HG02798 (cell line): ENCODE results near the gene C10orf53.
"Not testable (repeated sequence)": the region's sequence is repeated elsewhere in the genome, so short reads cannot be mapped to it uniquely, and the experiment has no call there.

Experiments used
- ATAC-seq: cut with Tn5 transposase; IDR thresholded peaks from one replicate; pipeline ENCODE4 v1.9.1; 2021; ENCODE audit warnings: mild to moderate bottlenecking; ENCODE audit not compliant: unreplicated experiment, poor library complexity

Gene C10orf53

DNA sequence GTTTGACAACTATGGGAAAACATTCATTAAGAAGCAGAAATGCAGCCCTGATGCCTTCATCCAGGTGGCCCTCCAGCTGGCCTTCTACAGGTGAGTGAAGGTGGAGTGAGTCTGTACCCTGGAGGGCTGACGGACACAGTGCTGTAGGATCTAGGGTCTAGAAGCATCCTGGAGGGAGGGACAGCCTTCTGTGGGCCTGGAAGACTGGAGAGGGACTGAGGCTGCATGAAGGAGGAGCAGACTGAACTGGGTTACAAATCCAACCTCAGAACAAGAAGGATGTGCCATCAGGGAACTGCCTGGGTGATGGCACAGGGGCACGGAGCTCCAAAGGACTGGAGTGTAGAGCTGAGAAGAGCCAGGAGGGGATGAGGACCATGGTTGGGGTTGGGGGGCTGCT, 27.5 kb upstream of the C10orf53 start:
- ATAC-seq = no peak

DNA sequence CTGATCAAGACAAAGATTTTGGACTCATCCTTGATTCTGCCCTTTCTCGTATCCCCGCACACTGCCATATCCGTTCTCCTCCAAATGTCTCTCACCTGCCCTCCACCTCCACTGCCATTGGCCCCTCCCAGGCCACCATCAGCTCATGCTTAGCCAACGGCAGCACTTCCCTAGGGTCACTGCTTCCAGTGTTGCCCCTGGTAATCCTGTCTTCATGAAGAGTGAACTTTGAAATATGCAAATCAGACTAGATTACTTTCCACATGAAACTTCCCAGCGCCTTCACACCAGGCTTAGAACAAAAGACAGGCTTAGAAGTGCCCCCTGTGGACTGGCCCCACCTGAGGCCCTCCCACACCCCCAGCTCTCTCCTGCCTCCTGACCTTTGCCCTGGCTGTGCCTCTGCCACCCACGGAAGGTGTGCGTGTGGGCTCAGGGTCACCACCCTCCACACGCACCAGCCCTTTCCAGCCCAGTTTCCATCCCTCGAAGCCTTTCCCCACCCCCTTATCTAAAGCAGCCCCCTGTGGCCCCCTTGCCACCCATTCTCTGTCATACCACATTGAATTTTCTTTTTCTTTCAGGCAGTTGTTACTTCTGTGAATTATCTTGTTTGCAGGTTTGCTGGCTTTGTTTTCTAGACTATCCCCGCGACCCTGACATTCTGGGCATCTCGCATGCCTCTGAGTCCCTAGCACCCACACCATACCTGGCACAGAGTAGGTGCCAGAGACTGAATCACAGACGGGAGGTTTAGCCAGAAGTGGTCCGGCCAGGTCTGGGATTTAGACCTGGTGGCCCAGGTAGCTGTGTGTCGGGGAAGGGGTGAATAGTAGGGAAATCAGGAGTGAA, 26.8 kb upstream of the C10orf53 start:
- ATAC-seq = no peak

DNA sequence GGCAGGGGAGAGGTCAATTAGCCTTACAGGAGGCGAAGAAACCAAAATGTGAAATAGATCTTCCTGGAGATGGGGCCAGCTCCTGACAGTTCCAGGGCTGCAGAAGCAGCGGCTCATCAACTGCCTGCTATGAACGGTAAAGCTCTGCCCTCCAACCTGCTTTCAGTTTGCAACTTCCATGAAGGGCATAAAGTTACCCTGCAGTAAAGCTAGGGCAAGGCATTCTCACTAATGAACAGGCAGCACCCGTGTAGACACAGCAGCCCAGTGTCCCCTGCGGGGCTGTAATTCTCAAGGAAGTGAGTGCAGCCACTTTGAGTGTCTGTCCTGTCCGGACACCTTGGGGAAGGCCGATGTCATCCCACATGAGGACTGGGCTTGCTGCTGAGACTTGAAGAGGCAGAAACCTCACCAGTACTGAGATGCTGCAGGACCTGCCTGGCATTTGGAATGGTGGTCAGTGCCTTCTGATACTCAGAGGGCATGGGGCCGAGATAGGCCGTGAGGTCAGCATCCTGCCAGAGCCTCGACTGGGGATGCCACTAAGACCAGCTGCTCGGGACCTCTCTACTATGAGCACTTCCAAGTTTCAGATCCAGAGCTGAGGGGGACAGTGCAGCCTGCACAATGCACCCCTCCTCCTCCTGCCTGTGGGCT, 26.1 kb upstream of the C10orf53 start:
- ATAC-seq = no peak

DNA sequence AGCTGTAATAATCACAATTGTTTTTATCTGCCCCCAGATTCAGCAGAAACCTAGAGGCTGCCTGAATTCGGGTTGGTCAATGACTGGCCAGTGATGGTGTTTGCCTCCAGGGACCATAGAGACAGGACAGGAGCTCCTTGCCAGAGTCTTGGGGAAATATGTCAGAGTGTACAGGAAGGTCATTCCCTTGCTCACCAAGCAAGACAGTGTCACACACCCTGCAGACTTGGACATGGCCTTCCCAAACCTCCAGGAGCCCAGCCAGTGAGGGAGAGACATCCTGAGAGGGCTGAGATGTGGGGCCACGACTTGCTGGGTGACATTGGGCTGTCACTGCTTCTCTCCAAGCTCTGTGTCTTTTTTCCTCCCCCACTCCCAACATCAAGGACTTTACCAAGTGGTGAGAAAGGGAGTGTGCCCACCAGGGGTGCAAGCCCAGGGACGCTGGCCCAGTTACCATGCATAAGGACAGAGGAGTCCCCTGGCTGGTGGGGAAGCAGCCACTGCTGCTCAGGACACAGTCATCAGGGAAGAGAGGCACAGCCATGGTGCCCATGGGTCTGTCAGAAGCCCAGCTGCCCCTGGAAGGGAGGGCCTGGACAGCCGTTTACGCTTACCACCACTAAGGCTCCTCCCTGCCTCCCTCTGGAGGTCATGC, 25.3 kb upstream of the C10orf53 start:
- ATAC-seq = no peak

DNA sequence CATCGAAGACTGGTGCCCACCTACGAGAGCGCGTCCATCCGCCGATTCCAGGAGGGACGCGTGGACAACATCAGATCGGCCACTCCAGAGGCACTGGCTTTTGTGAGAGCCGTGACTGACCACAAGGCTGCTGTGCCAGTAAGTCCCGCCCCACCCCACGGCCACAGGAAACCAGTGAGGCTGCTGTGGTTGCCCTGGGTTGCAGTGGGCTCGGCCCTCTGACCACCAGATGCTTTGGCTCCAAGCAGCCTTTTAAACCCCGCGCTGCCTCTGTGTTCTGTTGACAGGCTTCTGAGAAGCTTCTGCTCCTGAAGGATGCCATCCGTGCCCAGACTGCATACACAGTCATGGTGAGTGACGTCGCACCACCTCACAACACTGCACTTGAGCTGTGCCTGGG, 24.4 kb upstream of the C10orf53 start:
- no peak for ATAC-seq

DNA sequence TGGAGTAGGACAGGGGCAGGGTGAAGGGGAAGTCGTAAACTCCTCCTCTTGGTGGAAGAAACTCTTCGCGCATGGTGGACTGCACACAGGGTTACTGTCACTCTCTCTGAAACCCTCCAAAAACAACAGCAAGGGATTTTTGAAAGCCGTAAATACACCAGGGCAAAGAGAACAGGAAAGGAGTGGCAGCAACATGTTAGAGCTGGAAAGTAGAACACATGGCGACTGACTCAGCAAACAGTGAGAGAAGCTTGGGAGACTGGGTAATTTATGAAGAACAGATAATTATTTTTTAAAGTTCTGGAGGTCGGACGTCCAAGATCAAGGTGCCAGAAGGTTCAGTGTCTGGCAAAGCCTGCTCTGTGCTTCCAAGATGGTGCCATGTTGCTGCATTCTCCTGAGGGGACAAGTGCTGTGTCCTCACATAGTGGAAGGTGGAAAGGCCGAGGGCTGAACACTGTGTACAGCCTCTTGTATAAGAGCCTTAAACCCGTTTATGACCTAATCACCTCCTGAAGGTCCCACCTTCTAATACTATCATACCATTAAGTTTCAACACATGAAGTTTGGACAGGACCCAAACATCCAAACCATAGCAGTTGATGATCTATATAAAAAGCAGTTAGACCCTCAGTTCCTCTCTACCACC, 22.5 kb upstream of the C10orf53 start:
- ATAC-seq = no peak

DNA sequence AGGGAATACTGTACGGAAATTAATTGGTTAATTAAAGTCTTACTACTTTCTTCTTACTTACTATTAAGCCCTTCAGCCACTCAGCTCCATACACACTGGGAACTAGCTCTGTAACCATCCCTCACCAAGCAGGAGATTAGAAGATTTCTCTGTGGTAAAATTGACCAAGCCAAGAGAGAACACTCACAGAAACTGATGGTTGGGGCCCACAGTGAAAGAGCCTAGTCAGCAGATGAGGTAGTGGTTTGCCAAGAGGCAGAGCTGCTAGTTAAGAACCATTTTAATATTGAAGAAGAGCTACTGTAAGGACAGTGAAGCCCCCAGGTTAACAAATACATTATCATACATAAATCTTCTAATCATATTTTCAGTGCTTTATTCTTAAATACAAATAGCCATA, 21.8 kb upstream of the C10orf53 start:
- ATAC-seq = no peak

DNA sequence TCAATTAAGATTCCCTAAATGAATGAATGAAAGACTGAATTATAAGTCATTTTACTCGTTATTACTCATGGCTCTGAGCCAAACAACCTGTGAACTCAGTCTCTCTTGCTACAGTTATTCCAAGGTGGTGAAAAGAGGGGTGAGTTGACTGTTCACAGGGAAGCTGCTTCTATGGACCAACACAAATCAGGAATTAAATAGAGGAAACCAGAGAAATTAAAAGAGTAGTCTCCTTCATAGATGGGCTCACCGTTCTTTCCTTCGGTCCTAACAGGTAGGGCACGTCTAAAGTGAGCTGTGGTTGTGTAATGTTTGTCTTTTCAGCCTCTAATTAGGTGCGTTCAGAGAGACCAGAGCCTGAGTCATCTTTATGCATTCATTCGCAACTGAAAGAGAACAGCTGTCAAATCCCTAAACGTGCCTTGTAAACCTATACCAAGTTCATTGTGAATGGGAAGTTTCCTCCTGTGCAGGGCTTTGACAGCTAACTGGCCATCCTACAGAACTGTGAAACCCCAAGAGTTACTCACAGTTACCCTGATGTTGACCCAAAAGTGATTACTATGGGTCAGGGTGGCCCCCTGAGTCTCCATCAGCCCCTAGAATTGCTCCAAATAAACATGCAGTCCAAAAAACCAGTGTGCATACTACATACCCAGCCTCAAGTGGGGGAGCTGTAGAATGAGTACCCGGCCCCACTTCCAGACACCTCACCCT, 18.2 kb upstream of the C10orf53 start:
- ATAC-seq = no peak

DNA sequence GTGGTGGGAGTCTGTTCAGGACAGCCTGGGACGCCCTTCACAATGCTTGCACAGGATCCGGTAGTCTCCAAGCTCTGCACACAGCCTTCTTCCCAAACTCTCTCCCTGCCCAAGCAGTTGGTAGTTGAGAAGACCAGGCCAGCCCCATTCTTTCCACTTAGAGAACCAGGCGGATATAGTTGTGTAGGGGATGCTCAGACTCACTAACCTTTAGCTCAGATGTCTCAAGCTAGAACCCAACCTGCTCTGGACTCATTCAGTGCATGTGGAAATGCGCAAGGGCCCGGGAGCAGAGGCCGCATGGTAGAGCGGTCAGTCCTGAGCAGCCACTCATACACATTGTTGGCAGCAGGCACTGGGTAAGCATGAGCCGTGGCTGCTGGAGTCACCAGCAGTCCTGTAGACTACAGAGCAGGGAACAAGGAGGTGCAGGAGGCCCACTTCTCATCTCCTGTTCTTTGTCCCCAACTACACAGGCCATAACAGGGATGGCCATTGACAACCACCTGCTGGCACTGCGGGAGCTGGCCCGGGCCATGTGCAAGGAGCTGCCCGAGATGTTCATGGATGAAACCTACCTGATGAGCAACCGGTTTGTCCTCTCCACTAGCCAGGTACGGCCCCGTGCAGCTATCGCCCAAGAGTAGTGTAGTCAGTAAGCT, 17.2 kb upstream of the C10orf53 start:
- no peak for ATAC-seq

DNA sequence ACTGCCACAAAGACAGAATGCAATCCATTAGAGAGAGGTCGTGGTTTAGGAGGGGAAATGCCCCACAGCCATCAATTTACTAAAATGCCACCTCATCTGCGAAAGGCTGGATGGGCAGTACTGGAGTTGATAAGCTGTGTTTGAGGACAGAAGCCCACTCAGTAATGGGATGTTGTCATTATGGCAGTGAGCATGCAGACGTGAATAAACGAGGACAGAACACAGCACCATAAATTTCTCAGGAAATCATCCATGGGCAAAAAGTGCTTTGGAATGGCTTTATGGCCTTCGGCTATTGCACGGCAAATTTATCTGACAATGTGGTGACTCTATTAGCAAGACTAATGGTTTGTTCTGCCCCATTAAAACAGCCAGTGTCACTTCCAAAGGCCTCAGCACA, 15.9 kb upstream of the C10orf53 start:
- no peak for ATAC-seq

DNA sequence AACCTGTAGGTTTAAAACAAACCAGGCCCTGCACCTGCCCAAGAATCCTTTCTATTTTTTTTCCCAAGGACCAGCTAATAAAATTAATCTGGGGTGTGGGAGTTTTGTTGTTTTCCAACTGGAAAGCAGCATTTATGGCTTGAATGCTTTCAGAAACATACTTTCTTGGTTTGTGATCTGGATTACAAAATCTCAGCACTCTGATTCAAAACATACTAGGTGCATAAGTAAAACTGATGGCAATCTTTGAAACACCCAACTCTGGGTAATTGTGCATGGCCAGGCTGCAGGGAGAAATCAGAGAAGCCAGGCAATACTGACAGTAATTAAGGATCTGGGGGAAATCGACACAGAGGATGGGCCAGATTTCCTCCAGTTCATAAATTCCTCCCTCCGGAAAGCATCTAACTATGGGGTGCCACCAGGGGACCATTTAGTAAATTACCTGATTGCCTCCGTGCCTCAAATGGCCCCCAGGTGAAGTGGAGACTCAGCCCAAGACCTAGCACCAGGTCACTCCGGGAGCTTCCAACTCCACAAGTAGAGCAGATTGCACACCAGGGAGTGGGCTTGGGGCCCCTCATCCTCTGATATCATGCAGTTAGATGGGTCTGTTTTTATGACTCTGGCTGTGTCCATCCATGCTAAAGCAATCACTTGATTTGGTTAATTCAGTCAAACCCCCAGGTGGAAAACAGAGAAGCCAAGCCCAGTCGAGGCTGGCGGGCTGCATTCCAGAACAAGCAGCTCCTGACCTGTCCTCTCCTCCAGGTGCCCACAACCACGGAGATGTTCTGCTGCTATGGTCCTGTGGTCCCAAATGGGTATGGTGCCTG, 15.2 kb upstream of the C10orf53 start:
- no peak for ATAC-seq

DNA sequence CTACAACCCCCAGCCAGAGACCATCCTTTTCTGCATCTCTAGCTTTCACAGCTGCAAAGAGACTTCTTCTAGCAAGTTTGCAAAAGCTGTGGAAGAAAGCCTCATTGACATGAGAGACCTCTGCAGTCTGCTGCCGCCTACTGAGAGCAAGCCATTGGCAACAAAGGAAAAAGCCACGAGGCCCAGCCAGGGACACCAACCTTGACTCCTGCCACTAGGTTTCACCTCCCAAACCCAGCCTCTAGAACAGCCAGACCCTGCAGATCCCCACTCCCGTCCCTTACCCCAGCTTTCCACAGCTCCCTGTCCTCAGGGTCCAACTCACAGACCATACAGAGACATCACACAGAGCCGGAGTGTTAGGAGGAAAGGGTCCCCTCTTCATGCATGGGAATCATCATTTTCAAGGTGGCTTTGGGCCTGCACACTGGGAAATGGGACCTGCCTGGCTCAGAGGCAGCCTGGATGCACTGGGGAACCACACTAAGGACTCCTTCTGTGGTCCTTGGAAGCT, 14.6 kb upstream of the C10orf53 start:
- ATAC-seq = no peak

DNA sequence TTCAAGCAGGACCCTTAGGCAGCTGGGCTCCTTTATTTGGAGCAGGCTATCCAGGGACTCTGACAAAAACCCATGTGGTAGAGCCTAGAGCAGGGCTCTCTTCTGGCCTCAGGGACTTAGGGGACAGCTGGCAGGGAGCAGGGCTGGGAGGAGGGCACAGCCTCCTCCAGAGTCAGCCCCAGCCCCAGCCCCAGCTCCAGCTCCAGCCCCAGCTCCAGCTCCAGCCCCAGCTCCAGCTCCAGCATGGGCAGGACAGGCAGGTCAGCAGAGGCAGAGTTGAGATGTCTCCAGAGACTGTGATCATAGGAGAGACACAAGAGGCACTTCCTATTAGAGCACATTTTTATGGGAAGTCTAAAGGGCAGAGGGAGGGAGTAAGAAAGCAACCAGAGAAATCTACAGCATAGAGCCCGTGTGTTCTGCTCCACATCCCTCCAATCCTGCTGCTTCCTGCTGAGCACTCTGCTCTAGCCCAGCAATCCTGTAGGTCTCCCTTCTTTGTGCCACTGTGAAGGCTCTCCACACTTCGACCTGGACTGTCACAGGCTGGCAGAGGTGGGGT, 13.3 kb upstream of the C10orf53 start:
- ATAC-seq = no peak

DNA sequence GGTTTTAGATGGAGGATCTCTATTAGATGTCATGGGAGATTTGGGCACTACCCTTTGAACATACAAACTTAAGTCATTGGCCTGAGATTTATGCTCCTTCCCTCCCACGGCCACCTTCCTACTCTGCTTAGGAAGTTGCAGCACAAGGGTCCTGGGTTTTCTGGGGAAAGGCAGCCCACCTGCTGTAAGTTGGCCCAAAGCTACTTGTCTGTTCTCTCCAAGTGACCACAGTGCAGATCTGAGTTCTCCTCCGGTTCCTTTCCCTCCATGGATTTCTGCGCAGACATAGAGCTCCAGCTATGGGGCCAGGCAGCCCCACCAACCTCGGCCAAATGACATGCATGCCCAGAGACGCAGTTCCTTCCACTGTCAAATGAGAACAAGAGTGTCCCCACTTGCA, 12.8 kb upstream of the C10orf53 start:
- ATAC-seq = no peak

DNA sequence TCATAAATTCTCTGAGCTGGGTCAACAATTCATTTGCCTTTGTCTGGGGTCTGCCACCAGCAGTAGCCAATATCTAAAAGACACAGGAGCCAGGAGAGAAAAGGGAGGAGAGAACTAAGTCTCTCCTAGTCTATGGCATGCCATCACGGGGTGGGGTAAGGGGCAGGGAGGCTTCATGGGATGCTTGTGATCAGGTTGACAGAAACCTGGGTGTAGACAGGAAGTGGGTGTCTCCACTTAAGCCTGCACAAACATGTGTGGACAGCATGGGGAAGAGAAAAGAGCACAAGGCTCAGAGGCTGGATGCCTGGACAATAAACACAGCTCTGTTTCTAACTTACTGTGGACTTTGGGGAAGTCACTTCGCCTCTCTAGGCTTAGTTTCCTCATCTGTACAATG, 11.5 kb upstream of the C10orf53 start:
- ATAC-seq = no peak

DNA sequence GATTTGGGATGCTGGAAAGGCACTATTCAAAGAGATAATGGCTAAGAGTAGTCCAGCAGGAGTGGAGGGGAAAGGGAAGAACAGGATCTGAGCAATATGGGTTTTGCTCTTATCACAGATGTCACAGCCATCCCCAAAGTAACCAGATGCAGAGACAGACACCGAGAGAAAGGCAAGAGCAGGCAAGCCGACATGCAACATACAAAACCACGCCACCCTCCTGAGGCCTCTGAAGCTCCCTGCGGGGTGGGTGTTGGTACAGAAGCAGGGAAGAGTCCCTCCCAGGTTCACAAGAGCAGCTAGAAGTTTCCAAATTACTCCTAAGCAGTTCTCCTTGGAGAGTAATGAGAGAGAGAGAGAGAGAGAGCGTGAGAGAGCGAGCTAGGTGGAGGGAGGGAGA, 10.8 kb upstream of the C10orf53 start:
- no peak for ATAC-seq

DNA sequence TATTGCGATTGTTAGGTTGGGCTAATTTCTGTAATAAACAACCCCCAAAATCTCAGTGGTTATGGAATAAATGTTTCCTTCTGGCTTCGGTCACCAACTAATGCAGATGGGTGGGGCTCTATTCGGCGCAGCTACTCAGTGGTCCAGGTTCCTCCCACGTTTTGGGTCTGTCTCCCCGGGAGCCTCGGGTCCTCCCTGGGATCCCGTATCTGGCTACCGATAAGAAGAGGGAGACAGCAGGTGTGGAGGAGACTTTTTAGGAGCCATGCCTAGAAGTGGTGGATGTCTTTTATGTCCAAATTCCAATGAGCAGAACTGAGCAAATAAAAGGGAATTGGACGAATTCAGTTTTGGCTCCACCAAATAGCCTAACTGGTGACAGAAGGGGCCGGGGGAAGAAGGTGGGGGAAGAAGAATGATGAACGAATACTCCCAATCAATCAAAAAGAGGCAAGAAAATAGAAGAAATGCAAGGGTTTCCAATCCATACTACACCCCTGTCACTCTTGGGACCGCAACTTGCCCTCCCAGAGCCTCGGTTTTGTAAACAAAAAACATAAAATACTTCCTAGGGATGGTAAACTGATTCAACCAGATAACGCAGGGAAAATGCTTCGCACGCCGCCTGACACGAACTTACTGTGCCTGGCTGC, 498 bp upstream of the C10orf53 start:
- ATAC-seq = no peak

DNA sequence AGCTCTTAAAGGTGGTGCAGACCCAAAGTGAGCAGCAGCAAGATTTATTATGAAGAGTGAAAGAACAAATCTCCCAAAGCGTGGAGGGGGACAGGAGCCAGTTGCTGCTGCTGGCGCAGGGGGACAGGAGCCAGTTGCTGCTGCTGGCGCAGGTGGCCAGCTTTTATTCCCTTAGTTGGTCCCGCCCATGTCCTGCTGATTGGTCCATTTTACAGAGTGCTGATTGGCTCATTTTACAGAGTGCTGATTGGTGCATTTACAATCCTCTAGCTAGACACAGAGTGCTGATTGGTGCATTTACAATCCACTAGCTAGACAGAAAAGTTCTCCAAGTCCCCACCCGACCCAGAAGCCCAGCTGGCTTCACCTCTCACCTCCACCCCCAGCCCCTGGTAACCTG, 3.0 kb downstream of the C10orf53 start:
- ATAC-seq = not testable (repeated sequence)
